Measurements from ENCODE around the gene BEST3. TPM values are rescaled to one million over a fixed set of nuclear protein-coding genes. Genes with fewer than 3 reads are reported as not detected.

Gene BEST3
- total RNA-seq, 1 donor from 2014 or later = not detected

GRCh38 chr12:69714542-69714941 is 15.4 kb upstream of the BEST3 start:
- Mint-ChIP-seq H3K4me1 (no peaks in the 10 kb centered on the region), H3K27ac (no peak overlapping the region), H3K4me3 (no peak overlapping the region), H3K27me3 (peaks cover 6% of the 10 kb centered on the region), H3K9me3 (no peaks in the 10 kb centered on the region), H3K36me3 (ENCODE audit: low read depth) (no peaks in the 10 kb centered on the region)
- ChIA-PET POLR2A (no interaction called here), CTCF (no interaction called here)
- no peak for ATAC-seq (ENCODE audit: low read depth)
- DNase-seq = no peak
- no peak for TF ChIP-seq CTCF (IDR thresholded peaks at IDR 0.05)
- intact Hi-C loops (cut with micrococcal nuclease) = no loop called here

GRCh38 chr12:69712826-69713225 is 13.7 kb upstream of the BEST3 start:
- intact Hi-C loops (cut with micrococcal nuclease) = no loop called here
- Mint-ChIP-seq H3K27ac (no peak overlapping the region), H3K36me3 (ENCODE audit: low read depth) (no peaks in the 10 kb centered on the region), H3K4me1 (no peaks in the 10 kb centered on the region), H3K9me3 (no peaks in the 10 kb centered on the region), H3K27me3 (peaks cover 6% of the 10 kb centered on the region), H3K4me3 (no peak overlapping the region)
- DNase-seq = no peak
- no peak for TF ChIP-seq CTCF (IDR thresholded peaks at IDR 0.05)
- ChIA-PET CTCF (no interaction called here), POLR2A (no interaction called here)
- no peak for ATAC-seq (ENCODE audit: low read depth)

GRCh38 chr12:69708649-69709048 is 9.5 kb upstream of the BEST3 start:
- no peak for ATAC-seq (ENCODE audit: low read depth)
- Mint-ChIP-seq H3K4me3 (no peak overlapping the region), H3K4me1 (no peaks in the 10 kb centered on the region), H3K9me3 (no peaks in the 10 kb centered on the region), H3K36me3 (ENCODE audit: low read depth) (no peaks in the 10 kb centered on the region), H3K27ac (no peak overlapping the region), H3K27me3 (peaks cover 8% of the 10 kb centered on the region)
- CTCF ChIA-PET = no interaction called here
- DNase-seq = no peak
- intact Hi-C loops (cut with micrococcal nuclease) = no loop called here
- no peak for TF ChIP-seq CTCF (IDR thresholded peaks at IDR 0.05)
- POLR2A ChIA-PET = no interaction called here

- TF ChIP-seq CTCF (IDR thresholded peaks at IDR 0.05) = no peak
- Mint-ChIP-seq H3K36me3 (ENCODE audit: low read depth) (no peaks in the 10 kb centered on the region), H3K27me3 (peaks cover 8% of the 10 kb centered on the region), H3K4me1 (no peaks in the 10 kb centered on the region), H3K9me3 (no peaks in the 10 kb centered on the region), H3K27ac (no peak overlapping the region), H3K4me3 (no peak overlapping the region)
- no peak for DNase-seq
- CTCF ChIA-PET = no interaction called here
- intact Hi-C loops (cut with micrococcal nuclease) = no loop called here
- no peak for ATAC-seq (ENCODE audit: low read depth)
- POLR2A ChIA-PET = no interaction called here
These were observed 5.3 kb upstream of the BEST3 start for GRCh38 chr12:69704357-69704756.

GRCh38 chr12:69703146-69703642 is 4.1 kb upstream of the BEST3 start:
- H3K4me1 Mint-ChIP-seq = no peaks in the 10 kb centered on the region
- ChIA-PET CTCF (no interaction called here), POLR2A (no interaction called here)
- ATAC-seq (ENCODE audit: low read depth) (no peak), DNase-seq (no peak)
- intact Hi-C loops (cut with micrococcal nuclease) = no loop called here
- TF ChIP-seq CTCF (IDR thresholded peaks at IDR 0.05) = no peak
- H3K36me3 Mint-ChIP-seq (ENCODE audit: low read depth) = no peaks in the 10 kb centered on the region
- H3K4me3 Mint-ChIP-seq = no peak overlapping the region
- H3K27ac Mint-ChIP-seq = no peak overlapping the region
- no peaks in the 10 kb centered on the region for H3K9me3 Mint-ChIP-seq
- H3K27me3 Mint-ChIP-seq = peaks cover 8% of the 10 kb centered on the region
